ENCODE measurements around the gene TUB. TPM values are rescaled to one million over a fixed set of nuclear protein-coding genes. Genes with fewer than 3 reads are reported as not detected.

TUB gene
- total RNA-seq, 4 donors from 2014 or later, result 8.9 to 24.4 (median 12.6) TPM

DNA sequence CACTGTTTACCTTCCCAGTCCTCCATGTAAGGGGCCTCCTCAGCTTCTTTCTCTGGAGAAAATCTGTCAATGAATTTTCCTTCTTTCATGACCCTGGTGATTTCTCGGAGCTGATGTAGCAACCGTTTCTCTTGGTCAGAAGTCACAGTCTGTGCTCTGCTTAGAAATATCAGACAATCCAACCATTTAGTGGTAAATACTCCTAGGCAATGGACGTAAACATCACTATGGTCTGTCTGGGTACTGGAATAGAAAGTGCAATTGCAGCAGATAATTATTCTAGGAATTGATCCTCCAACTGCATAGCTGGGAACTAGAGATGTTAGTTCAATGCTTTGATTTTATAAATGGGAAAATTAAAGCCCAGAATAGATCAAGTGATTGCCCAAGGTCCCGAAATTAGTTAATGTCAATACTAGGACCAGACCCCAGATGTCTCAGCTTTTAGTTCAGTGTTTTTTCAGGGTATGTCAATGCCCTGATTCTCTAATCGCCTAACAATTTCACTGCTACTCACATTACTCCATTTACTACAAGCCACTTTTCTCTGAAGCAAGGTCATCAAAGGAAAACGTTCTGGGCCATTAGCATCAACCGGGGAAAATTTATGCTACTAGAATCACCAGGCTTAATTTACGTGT is 45.8 kb downstream of the TUB start:
- no peak for ATAC-seq (ENCODE audit: low FRiP score)

DNA sequence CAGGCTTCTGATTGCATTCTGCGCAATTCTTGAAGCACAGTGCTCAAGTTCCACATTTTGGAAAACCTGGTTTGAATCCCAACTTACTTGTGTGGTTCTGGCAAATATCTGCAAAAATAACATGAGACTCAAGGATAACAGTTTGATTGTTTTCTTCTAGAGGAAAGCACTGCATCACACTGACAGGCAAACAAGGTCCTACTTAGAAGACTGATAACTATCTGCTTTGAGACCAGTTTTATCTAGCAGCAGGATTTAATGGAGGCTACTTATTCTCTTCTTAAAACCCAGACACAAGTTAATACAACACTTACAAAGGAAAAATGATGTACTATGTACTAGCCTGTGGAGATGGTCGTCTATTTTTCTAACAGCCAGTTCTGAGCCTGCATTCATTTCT is 46.4 kb downstream of the TUB start:
- ATAC-seq (ENCODE audit: low FRiP score), result no peak
- TF ChIP-seq, protein P1, sequence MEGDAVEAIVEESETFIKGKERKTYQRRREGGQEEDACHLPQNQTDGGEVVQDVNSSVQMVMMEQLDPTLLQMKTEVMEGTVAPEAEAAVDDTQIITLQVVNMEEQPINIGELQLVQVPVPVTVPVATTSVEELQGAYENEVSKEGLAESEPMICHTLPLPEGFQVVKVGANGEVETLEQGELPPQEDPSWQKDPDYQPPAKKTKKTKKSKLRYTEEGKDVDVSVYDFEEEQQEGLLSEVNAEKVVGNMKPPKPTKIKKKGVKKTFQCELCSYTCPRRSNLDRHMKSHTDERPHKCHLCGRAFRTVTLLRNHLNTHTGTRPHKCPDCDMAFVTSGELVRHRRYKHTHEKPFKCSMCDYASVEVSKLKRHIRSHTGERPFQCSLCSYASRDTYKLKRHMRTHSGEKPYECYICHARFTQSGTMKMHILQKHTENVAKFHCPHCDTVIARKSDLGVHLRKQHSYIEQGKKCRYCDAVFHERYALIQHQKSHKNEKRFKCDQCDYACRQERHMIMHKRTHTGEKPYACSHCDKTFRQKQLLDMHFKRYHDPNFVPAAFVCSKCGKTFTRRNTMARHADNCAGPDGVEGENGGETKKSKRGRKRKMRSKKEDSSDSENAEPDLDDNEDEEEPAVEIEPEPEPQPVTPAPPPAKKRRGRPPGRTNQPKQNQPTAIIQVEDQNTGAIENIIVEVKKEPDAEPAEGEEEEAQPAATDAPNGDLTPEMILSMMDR (IDR thresholded peaks at IDR 0.05), result no peak

More for the DNA sequence above, 45.8 kb downstream of the TUB start:
- TF ChIP-seq, protein P1 (IDR thresholded peaks at IDR 0.05), result no peak
- DNase-seq (ENCODE audit: low spot score), result no peak

DNA sequence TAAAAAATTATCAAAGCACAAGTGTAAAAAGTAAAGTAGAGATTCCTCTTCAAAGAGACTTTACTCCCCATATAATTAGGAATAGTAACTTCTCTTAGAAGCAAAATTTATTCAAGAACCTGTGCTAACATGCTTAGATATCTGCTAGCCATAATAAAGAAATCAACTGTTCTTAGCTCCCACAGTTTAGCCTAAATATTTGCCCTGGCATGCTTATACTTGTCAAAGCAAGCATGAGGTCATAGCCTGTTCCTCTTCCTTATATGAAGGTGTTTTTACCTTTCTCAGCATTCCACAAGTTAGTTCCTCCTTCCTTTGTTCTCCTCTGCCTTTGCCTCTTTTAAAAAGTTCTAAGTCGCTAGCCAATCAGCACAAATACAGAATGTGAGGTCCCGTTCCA is 57.5 kb downstream of the TUB start:
- TF ChIP-seq, protein P1 (IDR thresholded peaks at IDR 0.05), result no peak
- ATAC-seq (ENCODE audit: low FRiP score), result no peak
- DNase-seq (ENCODE audit: low spot score), result no peak

More for the DNA sequence above, 46.4 kb downstream of the TUB start:
- DNase-seq (ENCODE audit: low spot score), result no peak

DNA sequence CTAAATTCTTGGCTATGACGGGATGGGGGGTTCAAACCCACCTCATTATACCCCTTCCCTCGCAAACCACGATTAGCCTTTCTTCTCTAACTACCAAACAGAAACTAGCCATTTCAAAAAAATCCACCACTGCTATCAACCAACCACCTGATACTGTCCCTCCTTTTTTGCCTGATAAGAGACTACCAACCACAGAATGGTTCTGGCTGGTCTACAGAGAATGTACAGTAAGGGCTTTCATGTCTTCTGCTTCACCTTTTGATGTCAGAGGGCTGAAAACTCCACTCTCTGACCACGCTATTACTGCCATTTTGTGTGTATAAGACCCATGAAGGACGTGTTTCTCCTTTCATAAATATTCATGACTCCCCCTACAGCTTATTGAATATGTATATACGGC is 68.7 kb downstream of the TUB start:
- TF ChIP-seq, protein P1 (IDR thresholded peaks at IDR 0.05), result no peak
- ATAC-seq (ENCODE audit: low FRiP score) (no peak), DNase-seq (ENCODE audit: low spot score) (no peak)

Other genes with a start within 250 kb of the TUB start
- gene OR10A6, start 149.9 kb upstream of the TUB start, total RNA-seq, result not detected
- not detected for gene OR10A3, start 139.5 kb upstream of the TUB start, total RNA-seq
- not detected for gene NLRP10, start 115.8 kb upstream of the TUB start, total RNA-seq
- gene EIF3F, start 93.9 kb upstream of the TUB start, total RNA-seq, result 100 to 1,000 TPM; 140 to 157 (median 154) TPM
- 10 to 100 TPM in 2 of 4 donors, 1 to 10 TPM in 2; 3.6 to 12.0 (median 8.2) TPM for gene RIC3, start 87.8 kb downstream of the TUB start, total RNA-seq
- gene LMO1, start 182.7 kb downstream of the TUB start, total RNA-seq, result not detected

Measured in omental fat pad (tissue), 4 donors.